WTC11 (cell line): Measurements from ENCODE around the gene PLXNA2.

Experiments
- CTCF ChIP-seq: fragments of 200-600 bp; IDR thresholded peaks from 2 replicates; pipeline ENCODE4 v1.8.0; 2022; ENCODE audit warnings: antibody characterized with exemption
- EMX1 ChIP-seq: fragments of 250-450 bp; sonication (Bioruptor Pico); IDR thresholded peaks from 2 replicates; pipeline ENCODE4 v1.8.0; 2021; ENCODE audit warnings: mild to moderate bottlenecking
- NR1H2 ChIP-seq: sonication (generic); formaldehyde crosslinking; IDR thresholded peaks from 2 replicates; pipeline ENCODE4 v1.9.0; 2021; ENCODE audit warnings: mild to moderate bottlenecking, moderate library complexity, missing genetic modification reagents
- ZNF138 ChIP-seq: sonication (generic); formaldehyde crosslinking; conservative IDR thresholded peaks from 2 replicates; pipeline ENCODE4 v1.8.1; 2022; ENCODE audit warnings: mild to moderate bottlenecking, moderate library complexity, missing genetic modification reagents

GRCh38 chr1:208221291-208221622, 22.9 kb downstream of the PLXNA2 start:
- TF ChIP-seq CTCF (no peak), ZNF138 (CRISPR knock-in tag) (no peak), NR1H2 (CRISPR knock-in tag) (no peak), EMX1 (no peak)
